ENCODE results near the gene C6orf89. TPM values are rescaled to one million over a fixed set of nuclear protein-coding genes. Genes with fewer than 3 reads are reported as not detected.

The C6orf89 gene
- total and polyA plus RNA-seq, 2 of the 13 experiments (the other 11 are each of a cell fraction or from before 2014, with no cell fraction given): 22.1 to 32.2 TPM

GRCh38 chr6:36874443-36875249 lies 11.1 kb upstream of the C6orf89 start, which contains the start of gene PPIL1 (continued):
- TF ChIP-seq ZBTB49 (CRISPR knock-in tag; IDR thresholded peaks at IDR 0.05; ENCODE audit: borderline replicate concordance): no peak
- TF ChIP-seq MYNN (CRISPR knock-in tag; IDR thresholded peaks at IDR 0.05; ENCODE audit: low read depth): peak; percentile 82
- peak; percentile 62 for TF ChIP-seq HNRNPLL (IDR thresholded peaks at IDR 0.05; ENCODE audit: low read depth, low read length, poor library complexity, severe bottlenecking)
- peak; percentile 97 for TF ChIP-seq ZNF687 (CRISPR knock-in tag; IDR thresholded peaks at IDR 0.05)
- TF ChIP-seq ATF5 (CRISPR knock-in tag; IDR thresholded peaks at IDR 0.05; ENCODE audit: low read depth): no peak
- TF ChIP-seq ZBTB40 (IDR thresholded peaks at IDR 0.05): peak; percentile 99
- TF ChIP-seq ZBTB40 (CRISPR knock-in tag; IDR thresholded peaks at IDR 0.05): peak; percentile 94
- TF ChIP-seq, protein P1, sequence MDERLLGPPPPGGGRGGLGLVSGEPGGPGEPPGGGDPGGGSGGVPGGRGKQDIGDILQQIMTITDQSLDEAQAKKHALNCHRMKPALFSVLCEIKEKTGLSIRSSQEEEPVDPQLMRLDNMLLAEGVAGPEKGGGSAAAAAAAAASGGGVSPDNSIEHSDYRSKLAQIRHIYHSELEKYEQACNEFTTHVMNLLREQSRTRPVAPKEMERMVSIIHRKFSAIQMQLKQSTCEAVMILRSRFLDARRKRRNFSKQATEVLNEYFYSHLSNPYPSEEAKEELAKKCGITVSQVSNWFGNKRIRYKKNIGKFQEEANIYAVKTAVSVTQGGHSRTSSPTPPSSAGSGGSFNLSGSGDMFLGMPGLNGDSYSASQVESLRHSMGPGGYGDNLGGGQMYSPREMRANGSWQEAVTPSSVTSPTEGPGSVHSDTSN (CRISPR knock-in tag; IDR thresholded peaks at IDR 0.05): no peak; the same call in 1 of the 2 replicates

All from HepG2 (cell line).